Heart left ventricle (tissue), 13 donors: ENCODE data around the gene BRF1.

Experiments used
- CTCF ChIP-seq, 12 donors: fragments of 200-600 bp; sonication (generic) in 4 of 12; IDR thresholded peaks; one replicate each; pipeline versions ENCODE4 v1.5.0 to v1.8.0; 2018 to 2022; ENCODE audit warnings: antibody characterized with exemption in 12 of 12, mild to moderate bottlenecking in 5 of 12
- POLR2A ChIP-seq, 2 donors: fragments of 450-650 bp; IDR thresholded peaks; one replicate each; pipeline ENCODE4 v1.6.1; 2017; ENCODE audit warnings: antibody characterized with exemption in 2 of 2, mild to moderate bottlenecking in 2 of 2, moderate library complexity in 2 of 2
- donor health status: ischemic (EF 13 %, LVEDD 7.1; RV severe dilation, severe dysfunction).
- donor health status: DM: no; HTN: yes; CAD: no.
- donor health status: DM: no; HTN: no; CAD: no.
- donor health status: ischemic (EF 25% LVEDD 6.9; RV normal size, moderate dysfunction).
- donor health status: ischemic (EF 25% LVEDD 5.7; RV mildly dilated, moderate dysfunction).
- donor health status: ischemic (EF 35%, LVEDD 5.7; RV mildly dilated, moderate dysfunction).
- donor health status: nonischemic (EF 11% LVEDD 7.7; RV severe dilation, severe dysfunction).
- donor health status: DM: yes; HTN: yes; CAD: no.
- donor health status: PGD.
- donor health status: ischemic (EF 29% LVEDD 5.4; RV normal size, mild dysfunction).
- donor health status: nonischemic (EF 23%, LVEDD 6.1; RV moderate dilation, normal function).

GRCh38 chr14:105212541-105213300 lies 88.1 kb downstream of the BRF1 start:
- TF ChIP-seq CTCF (IDR thresholded peaks at IDR 0.05) (no peak), POLR2A (IDR thresholded peaks at IDR 0.05) (no peak)
